HG03575 (cell line): Measurements from ENCODE around the gene NPHP4.

Experiments used
- ATAC-seq: cut with Tn5 transposase; IDR thresholded peaks from one replicate; pipeline ENCODE4 v1.9.1; 2021; ENCODE audit not compliant: unreplicated experiment, insufficient number of reproducible peaks, low FRiP score; ENCODE audit errors: extremely low read depth

Gene NPHP4

GRCh38 chr1:5815716-5816115, 176.5 kb downstream of the NPHP4 start:
- no peak for ATAC-seq

DNA sequence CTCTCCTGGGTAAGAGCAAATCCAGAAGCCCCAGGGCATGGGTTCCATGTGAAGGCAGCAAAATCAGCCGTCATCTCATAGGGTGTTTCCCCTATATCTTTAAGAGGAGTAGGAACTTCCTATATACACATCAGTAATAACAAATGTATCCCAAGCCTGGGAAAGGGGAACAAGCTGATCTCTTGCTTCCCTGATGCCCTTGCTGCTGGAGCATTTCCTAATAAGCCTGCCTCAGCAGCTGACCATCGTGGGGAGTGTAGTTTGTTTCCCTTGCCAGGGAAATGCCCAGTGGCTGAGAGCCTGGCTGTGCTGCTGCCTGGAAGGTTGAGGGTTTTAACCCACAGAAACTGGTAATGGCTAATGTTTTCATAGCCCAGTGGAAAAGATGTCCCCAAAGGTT, 177.0 kb downstream of the NPHP4 start:
- ATAC-seq, result no peak

GRCh38 chr1:5814046-5814619, 178.1 kb downstream of the NPHP4 start:
- no peak for ATAC-seq

DNA sequence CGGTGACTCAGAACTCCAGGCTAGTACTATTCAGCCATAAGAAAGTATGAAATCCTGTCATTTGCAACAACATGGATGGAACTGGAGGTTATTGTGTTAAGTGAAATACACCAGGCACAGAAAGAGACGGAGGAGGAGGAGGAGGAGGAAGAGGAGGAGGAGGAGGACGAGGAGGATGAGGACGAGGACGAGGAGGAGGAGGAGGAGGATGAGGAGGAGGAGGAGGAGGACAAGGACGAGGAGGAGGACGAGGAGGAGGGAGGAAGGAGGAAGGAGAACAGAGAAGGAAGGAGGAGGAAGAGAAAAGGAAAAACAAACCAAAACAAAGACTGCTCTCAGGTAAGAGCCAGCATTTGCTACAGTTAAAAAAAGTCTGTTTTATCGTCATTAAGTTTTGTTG, 178.7 kb downstream of the NPHP4 start:
- ATAC-seq, result no peak
